Measurements from ENCODE around the gene GJB3. TPM values are rescaled to one million over a fixed set of nuclear protein-coding genes. Genes with fewer than 3 reads are reported as not detected.

GJB3 gene
- total and polyA plus RNA-seq, 4 donors: 0.15 to 0.33 (median 0.17) TPM; not detected in 1

GRCh38 chr1:34831721-34832246 is 50.8 kb downstream of the GJB3 start:
- 85% methylated on average over 6 of the region's 6 CpGs for WGBS
- H3K4me1 ChIP-seq (ENCODE audit: control insufficient read depth in 4 of 4, insufficient read depth in 4 of 4, low read length in 3 of 4): peaks cover 0 to 8% (median 2%) of the 10 kb centered on the region in 4 donors
- no peaks in the 10 kb centered on the region for H3K27me3 ChIP-seq (ENCODE audit: control insufficient read depth in 4 of 4, insufficient read depth in 4 of 4, low read length in 3 of 4)
- no peaks in the 10 kb centered on the region for H3K9me3 ChIP-seq (ENCODE audit: control insufficient read depth in 4 of 4, low read length in 3 of 4)
- H3K36me3 ChIP-seq (ENCODE audit: control insufficient read depth in 4 of 4, insufficient read depth in 3 of 4, low read depth in 1 of 4, low read length in 3 of 4): no peaks in the 10 kb centered on the region
- H3K4me3 ChIP-seq (ENCODE audit: low read depth in 1 of 3, low read length in 3 of 3): no peak overlapping the region
- no peak overlapping the region for H3K27ac ChIP-seq (ENCODE audit: low read depth in 1 of 2, low read length in 2 of 2)
- no peak for DNase-seq (ENCODE audit: low spot score)
- H3K9ac ChIP-seq (ENCODE audit: low read depth in 1 of 2, low read length in 2 of 2): no peak overlapping the region
- TF ChIP-seq SP1 (IDR thresholded peaks at IDR 0.05): no peak
- TF ChIP-seq ZBTB33 (IDR thresholded peaks at IDR 0.05): no peak
- no peak for TF ChIP-seq JUND (IDR thresholded peaks at IDR 0.05)
- no peak for TF ChIP-seq FOXA1 (IDR thresholded peaks at IDR 0.05)
- TF ChIP-seq TAF1 (conservative IDR thresholded peaks at IDR 0.05): no peak
- TF ChIP-seq ATF3 (IDR thresholded peaks at IDR 0.05): no peak
- no peak for TF ChIP-seq RXRA (IDR thresholded peaks at IDR 0.05)
- no peak for TF ChIP-seq HNF4A (conservative IDR thresholded peaks at IDR 0.05)
- no peak for TF ChIP-seq REST (IDR thresholded peaks at IDR 0.05)
- TF ChIP-seq NR2F2 (IDR thresholded peaks at IDR 0.05): no peak
- no peak for TF ChIP-seq HNF4G (IDR thresholded peaks at IDR 0.05)
- no peak for TF ChIP-seq YY1 (IDR thresholded peaks at IDR 0.05)
- no peak for TF ChIP-seq CTCF (IDR thresholded peaks at IDR 0.05; ENCODE audit: low read depth, low read length, missing input control)
- no peak for TF ChIP-seq RAD21 (IDR thresholded peaks at IDR 0.05)
- no peak for TF ChIP-seq EGR1 (IDR thresholded peaks at IDR 0.05; ENCODE audit: low read depth in 2 of 2)

GRCh38 chr1:34833711-34834110 is 52.7 kb downstream of the GJB3 start:
- 79% methylated on average over 1 of the region's 1 CpG for WGBS
- H3K4me3 ChIP-seq (ENCODE audit: low read depth in 1 of 3, low read length in 3 of 3): no peak overlapping the region
- H3K4me1 ChIP-seq (ENCODE audit: control insufficient read depth in 4 of 4, insufficient read depth in 4 of 4, low read length in 3 of 4): peaks cover 0 to under 1% (median 0%) of the 10 kb centered on the region in 4 donors
- no peak overlapping the region for H3K9ac ChIP-seq (ENCODE audit: low read depth in 1 of 2, low read length in 2 of 2)
- no peak for DNase-seq (ENCODE audit: low spot score)
- H3K27ac ChIP-seq (ENCODE audit: low read depth in 1 of 2, low read length in 2 of 2): no peak overlapping the region
- no peaks in the 10 kb centered on the region for H3K36me3 ChIP-seq (ENCODE audit: control insufficient read depth in 4 of 4, insufficient read depth in 3 of 4, low read depth in 1 of 4, low read length in 3 of 4)
- no peaks in the 10 kb centered on the region for H3K9me3 ChIP-seq (ENCODE audit: control insufficient read depth in 4 of 4, low read length in 3 of 4)
- no peaks in the 10 kb centered on the region for H3K27me3 ChIP-seq (ENCODE audit: control insufficient read depth in 4 of 4, insufficient read depth in 4 of 4, low read length in 3 of 4)
- TF ChIP-seq FOXA2 (IDR thresholded peaks at IDR 0.05): no peak
- no peak for TF ChIP-seq ZBTB33 (IDR thresholded peaks at IDR 0.05)
- TF ChIP-seq HNF4A (conservative IDR thresholded peaks at IDR 0.05): no peak
- no peak for TF ChIP-seq TAF1 (conservative IDR thresholded peaks at IDR 0.05)
- TF ChIP-seq CTCF (IDR thresholded peaks at IDR 0.05; ENCODE audit: low read depth, low read length, missing input control): no peak
- no peak for TF ChIP-seq GABPA (IDR thresholded peaks at IDR 0.05 in 1 of 2, conservative IDR thresholded peaks at IDR 0.05 in 1 of 2)

Data from liver (tissue), 9 donors.